SHP77 (cell line): ENCODE measurements around the gene PRM3.
A peak's percentile ranks its signal among the peaks of the same experiment; 100 is the strongest.
"Not testable (repeated sequence)": the region's sequence is repeated elsewhere in the genome, so short reads cannot be mapped to it uniquely, and the experiment has no call there.

Source experiments
- DNase-seq, 2 experiments: peaks; one replicate each; lab custom pipeline; 2025; lab: John Stamatoyannopoulos, UW

The PRM3 gene

GRCh38 chr16:11303405-11304138 lies 30.1 kb upstream of the PRM3 start:
- peak; percentile 66 to 75 for DNase-seq

GRCh38 chr16:11302977-11303376 lies 29.5 kb upstream of the PRM3 start:
- peak; percentile 49 to 77 for DNase-seq

GRCh38 chr16:11301645-11302501 lies 28.4 kb upstream of the PRM3 start:
- no peak for DNase-seq

- DNase-seq, result no peak
These were observed 27.1 kb upstream of the PRM3 start for GRCh38 chr16:11300560-11300892.

- DNase-seq, result no peak
These were observed 26.6 kb upstream of the PRM3 start for GRCh38 chr16:11299865-11300559.

- not testable (repeated sequence) for DNase-seq
These were observed 25.6 kb upstream of the PRM3 start for GRCh38 chr16:11298950-11299547.

- no peak for DNase-seq
These were observed 24.9 kb upstream of the PRM3 start for GRCh38 chr16:11298143-11298900.

GRCh38 chr16:11297492-11298142 lies 24.2 kb upstream of the PRM3 start:
- peak; percentile 26 to 44 for DNase-seq

GRCh38 chr16:11296706-11297491 lies 23.5 kb upstream of the PRM3 start:
- DNase-seq, result no peak

GRCh38 chr16:11296351-11296705 lies 22.9 kb upstream of the PRM3 start:
- no peak for DNase-seq

GRCh38 chr16:11295672-11296071 lies 22.2 kb upstream of the PRM3 start:
- DNase-seq, result no peak

- DNase-seq, result no peak
These were observed 18.8 kb upstream of the PRM3 start for GRCh38 chr16:11292076-11292748.

GRCh38 chr16:11291091-11291703 lies 17.8 kb upstream of the PRM3 start:
- no peak for DNase-seq

- DNase-seq, result no peak
These were observed 16.9 kb upstream of the PRM3 start for GRCh38 chr16:11290102-11290893.

GRCh38 chr16:11289696-11290095 lies 16.3 kb upstream of the PRM3 start:
- not testable (repeated sequence) for DNase-seq

- no peak for DNase-seq
These were observed 15.8 kb upstream of the PRM3 start for GRCh38 chr16:11289202-11289601.

GRCh38 chr16:11285842-11286241 lies 12.4 kb upstream of the PRM3 start:
- DNase-seq, result no peak

GRCh38 chr16:11283820-11284248 lies 10.4 kb upstream of the PRM3 start:
- no peak for DNase-seq
